Sigmoid colon (tissue), 4 donors: ENCODE results near the gene EXO1.

Experiments used
- EP300 ChIP-seq, 4 donors: sonication (generic); formaldehyde crosslinking; IDR thresholded peaks; one replicate each; pipeline ENCODE4 v1.6.1; 2017; ENCODE audit warnings: antibody characterized with exemption in 4 of 4
- POLR2A ChIP-seq, 2 donors: fragments of 450-650 bp; IDR thresholded peaks; one replicate each; pipeline ENCODE4 v1.6.1; 2016; ENCODE audit warnings: antibody characterized with exemption in 2 of 2, mild to moderate bottlenecking in 2 of 2, moderate library complexity in 2 of 2
- POLR2AphosphoS5 ChIP-seq, 4 donors: sonication (generic); formaldehyde crosslinking; IDR thresholded peaks; one replicate each; pipeline ENCODE4 v1.6.1; 2017; ENCODE audit warnings: antibody characterized with exemption in 4 of 4
- TF ChIP-seq, protein P1 (sequence below), 4 experiments: fragments of 450-650 bp in 3 of 4; fragments of 200-600 bp in 1 of 4; IDR thresholded peaks; one replicate each; pipeline ENCODE4 v1.5.1; 2016 to 2019; ENCODE audit warnings: antibody characterized with exemption in 4 of 4, mild to moderate bottlenecking in 3 of 4, moderate library complexity in 2 of 4

DNA sequence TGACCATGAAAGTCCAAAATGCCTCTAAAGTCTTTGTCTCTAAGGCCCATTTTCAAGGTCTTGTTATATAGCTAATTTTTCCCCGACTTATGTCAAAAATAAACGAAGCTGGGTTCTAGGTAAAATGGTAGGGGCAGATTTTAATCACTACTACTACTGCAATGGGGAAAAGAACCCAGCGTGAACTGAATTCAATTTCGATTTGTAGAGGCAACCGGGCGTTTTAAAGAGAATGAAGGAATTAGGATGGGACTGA, 536 bp upstream of the EXO1 start:
- TF ChIP-seq, protein P1, sequence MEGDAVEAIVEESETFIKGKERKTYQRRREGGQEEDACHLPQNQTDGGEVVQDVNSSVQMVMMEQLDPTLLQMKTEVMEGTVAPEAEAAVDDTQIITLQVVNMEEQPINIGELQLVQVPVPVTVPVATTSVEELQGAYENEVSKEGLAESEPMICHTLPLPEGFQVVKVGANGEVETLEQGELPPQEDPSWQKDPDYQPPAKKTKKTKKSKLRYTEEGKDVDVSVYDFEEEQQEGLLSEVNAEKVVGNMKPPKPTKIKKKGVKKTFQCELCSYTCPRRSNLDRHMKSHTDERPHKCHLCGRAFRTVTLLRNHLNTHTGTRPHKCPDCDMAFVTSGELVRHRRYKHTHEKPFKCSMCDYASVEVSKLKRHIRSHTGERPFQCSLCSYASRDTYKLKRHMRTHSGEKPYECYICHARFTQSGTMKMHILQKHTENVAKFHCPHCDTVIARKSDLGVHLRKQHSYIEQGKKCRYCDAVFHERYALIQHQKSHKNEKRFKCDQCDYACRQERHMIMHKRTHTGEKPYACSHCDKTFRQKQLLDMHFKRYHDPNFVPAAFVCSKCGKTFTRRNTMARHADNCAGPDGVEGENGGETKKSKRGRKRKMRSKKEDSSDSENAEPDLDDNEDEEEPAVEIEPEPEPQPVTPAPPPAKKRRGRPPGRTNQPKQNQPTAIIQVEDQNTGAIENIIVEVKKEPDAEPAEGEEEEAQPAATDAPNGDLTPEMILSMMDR (IDR thresholded peaks at IDR 0.05): no peak
- TF ChIP-seq POLR2A (IDR thresholded peaks at IDR 0.05) (no peak), POLR2AphosphoS5 (IDR thresholded peaks at IDR 0.05) (no peak), EP300 (IDR thresholded peaks at IDR 0.05) (no peak)
